Glutamatergic neuron (in vitro differentiated cells): ENCODE results near the gene ZNF628. TPM values are rescaled to one million over a fixed set of nuclear protein-coding genes. Genes with fewer than 3 reads are reported as not detected.

Source experiments
- DNase-seq: peaks from one replicate; pipeline ENCODE4 v3.0.0; 2022
- H3K27ac Mint-ChIP-seq: one replicate; pipeline ENCODE4 v1.8.0; 2020; ENCODE audit warnings: mild to moderate bottlenecking, mixed read lengths, inconsistent platforms; ENCODE audit not compliant: unreplicated experiment
- H3K27me3 Mint-ChIP-seq: one replicate; pipeline ENCODE4 v1.8.0; 2020; ENCODE audit warnings: mild to moderate bottlenecking, moderate library complexity, mixed read lengths, inconsistent platforms; ENCODE audit not compliant: unreplicated experiment
- H3K36me3 Mint-ChIP-seq: one replicate; pipeline ENCODE4 v1.8.0; 2020; ENCODE audit warnings: mild to moderate bottlenecking, mixed read lengths, inconsistent platforms; ENCODE audit not compliant: unreplicated experiment
- H3K4me1 Mint-ChIP-seq: one replicate; pipeline ENCODE4 v1.8.0; 2020; ENCODE audit warnings: mild to moderate bottlenecking, low read depth, mixed read lengths, inconsistent platforms; ENCODE audit not compliant: unreplicated experiment
- H3K4me3 Mint-ChIP-seq: one replicate; pipeline ENCODE4 v1.8.0; 2020; ENCODE audit warnings: mild to moderate bottlenecking, mixed read lengths, inconsistent platforms; ENCODE audit not compliant: unreplicated experiment
- H3K9me3 Mint-ChIP-seq: one replicate; pipeline ENCODE4 v1.8.0; 2020; ENCODE audit warnings: mild to moderate bottlenecking, moderate library complexity, mixed read lengths, inconsistent platforms; ENCODE audit not compliant: unreplicated experiment
- CTCF ChIP-seq: fragments of 200-600 bp; sonication (generic); IDR thresholded peaks from one replicate; pipeline ENCODE4 v1.5.0; 2021; ENCODE audit not compliant: partially characterized antibody, unreplicated experiment
- total RNA-seq: library from RNA; stranded (reverse); fragmentation: NEBNext Ultra II Directional; extraction: Animal tissue kit (Norgen Biotek cat#: 25700); gene quantifications from one replicate; pipeline ENCODE4 v1.2.1, GENCODE V29; 2021; ENCODE audit not compliant: unreplicated experiment

The ZNF628 gene
- total RNA-seq, 1 donor from 2014 or later = 13.7 TPM

DNA sequence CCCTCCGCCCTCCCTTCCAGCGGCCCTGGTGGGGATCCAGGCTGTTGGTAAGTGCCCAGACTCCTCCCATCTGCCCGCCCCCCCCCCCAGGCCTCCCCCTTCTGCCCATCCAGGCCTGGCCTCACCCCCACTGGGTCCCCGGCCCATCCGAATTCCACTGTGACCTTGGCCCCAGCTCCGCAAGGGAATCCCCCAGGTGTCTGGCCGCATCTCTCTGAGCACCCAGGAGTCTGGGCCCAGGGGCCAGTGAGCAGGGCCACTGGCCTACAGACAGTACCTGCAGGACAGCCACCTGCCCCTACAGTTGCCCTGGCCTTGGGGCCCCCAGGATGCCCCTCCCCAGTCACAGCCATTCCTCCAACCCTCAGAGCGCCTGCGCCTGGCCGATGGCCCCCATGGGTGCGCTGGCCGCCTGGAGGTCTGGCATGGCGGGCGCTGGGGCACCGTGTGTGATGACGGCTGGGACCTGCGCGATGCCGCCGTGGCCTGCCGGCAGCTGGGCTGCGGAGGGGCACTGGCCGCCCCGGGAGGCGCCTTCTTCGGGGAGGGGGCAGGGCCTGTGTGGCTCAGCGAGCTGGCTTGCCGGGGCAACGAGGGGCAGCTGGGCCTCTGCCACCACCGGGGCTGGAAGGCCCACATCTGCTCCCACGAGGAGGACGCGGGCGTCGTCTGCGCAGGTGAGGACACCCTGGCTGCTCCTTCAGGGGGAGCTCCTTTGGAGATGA is 12.7 kb downstream of the ZNF628 start:
- Mint-ChIP-seq H3K4me3 (no peak overlapping the region), H3K27ac (no peak overlapping the region), H3K27me3 (peaks cover 15% of the 10 kb centered on the region), H3K9me3 (peaks cover 8% of the 10 kb centered on the region), H3K36me3 (no peaks in the 10 kb centered on the region), H3K4me1 (peaks cover 10% of the 10 kb centered on the region)
- peak; percentile 51 for DNase-seq
- TF ChIP-seq CTCF = no peak

GRCh38 chr19:55489711-55490477 is 13.5 kb downstream of the ZNF628 start:
- no peak overlapping the region for H3K27ac Mint-ChIP-seq
- no peak for TF ChIP-seq CTCF
- H3K4me3 Mint-ChIP-seq = no peak overlapping the region
- H3K36me3 Mint-ChIP-seq = no peaks in the 10 kb centered on the region
- peaks cover 10% of the 10 kb centered on the region for H3K4me1 Mint-ChIP-seq
- peaks cover 16% of the 10 kb centered on the region for H3K27me3 Mint-ChIP-seq
- no peak for DNase-seq
- peaks cover 8% of the 10 kb centered on the region for H3K9me3 Mint-ChIP-seq

GRCh38 chr19:55490478-55491432 is 14.3 kb downstream of the ZNF628 start:
- H3K27me3 Mint-ChIP-seq = peaks cover 13% of the 10 kb centered on the region
- no peak for DNase-seq
- no peak overlapping the region for H3K4me3 Mint-ChIP-seq
- TF ChIP-seq CTCF = no peak
- no peak overlapping the region for H3K27ac Mint-ChIP-seq
- H3K9me3 Mint-ChIP-seq = peaks cover 9% of the 10 kb centered on the region
- peaks cover 12% of the 10 kb centered on the region for H3K4me1 Mint-ChIP-seq
- H3K36me3 Mint-ChIP-seq = no peaks in the 10 kb centered on the region

GRCh38 chr19:55491546-55492360 is 15.3 kb downstream of the ZNF628 start:
- peaks cover 15% of the 10 kb centered on the region for H3K27me3 Mint-ChIP-seq
- H3K9me3 Mint-ChIP-seq = peaks cover 5% of the 10 kb centered on the region
- H3K36me3 Mint-ChIP-seq = no peaks in the 10 kb centered on the region
- H3K4me1 Mint-ChIP-seq = peaks cover 15% of the 10 kb centered on the region
- peak overlapping the region; percentile 3 for H3K4me3 Mint-ChIP-seq
- no peak for DNase-seq
- no peak overlapping the region for H3K27ac Mint-ChIP-seq
- TF ChIP-seq CTCF = no peak
